Peyer's patch (tissue), 4 donors: ENCODE data around the gene UBXN11. TPM values are rescaled to one million over a fixed set of nuclear protein-coding genes. Genes with fewer than 3 reads are reported as not detected.
"Not testable (repeated sequence)": the region's sequence is repeated elsewhere in the genome, so short reads cannot be mapped to it uniquely, and the experiment has no call there.

Experiments
- DNase-seq, 3 donors: peaks; one replicate each; pipeline ENCODE4 v3.0.0-alpha.2; 2017 to 2019
- H3K27ac ChIP-seq, 4 donors: fragments of 200-600 bp; sonication (generic); one replicate each; pipeline ENCODE4 v1.5.1; 2016 to 2019
- H3K27me3 ChIP-seq, 2 donors: fragments of 200-600 bp; sonication (generic); one replicate each; pipeline ENCODE4 v1.5.1; 2019
- H3K36me3 ChIP-seq, 3 donors: fragments of 200-600 bp; sonication (generic); one replicate each; pipeline ENCODE4 v1.5.1; 2016 to 2019
- H3K4me1 ChIP-seq, 4 donors: fragments of 200-600 bp; sonication (generic); one replicate each; pipeline ENCODE4 v1.5.1; 2016 to 2019
- H3K4me3 ChIP-seq, 4 donors: fragments of 200-600 bp; sonication (generic); 1 replicate in 3 of 4; 2 replicates in 1 of 4; pipeline ENCODE4 v1.5.1; 2016 to 2019; ENCODE audit warnings: mild to moderate bottlenecking in 1 of 4
- H3K9me3 ChIP-seq, 4 donors: fragments of 200-600 bp; sonication (generic); one replicate each; pipeline ENCODE4 v1.5.1; 2016 to 2019; ENCODE audit warnings: mild to moderate bottlenecking in 1 of 4
- CTCF ChIP-seq, 6 experiments: fragments of 450-650 bp in 4 of 6; fragments of 200-600 bp in 2 of 6; sonication (generic) in 1 of 6; IDR thresholded peaks; one replicate each; pipeline ENCODE4 v1.5.1; 2017 to 2019; ENCODE audit warnings: antibody characterized with exemption in 6 of 6, mild to moderate bottlenecking in 3 of 6, moderate library complexity in 1 of 6
- POLR2A ChIP-seq, 2 donors: fragments of 450-650 bp; IDR thresholded peaks; one replicate each; pipeline ENCODE4 v1.5.1; 2017; ENCODE audit warnings: antibody characterized with exemption in 2 of 2, mild to moderate bottlenecking in 2 of 2, moderate library complexity in 2 of 2
- total RNA-seq, 4 donors: library from RNA; depleted of rRNA; stranded (reverse); fragments of >200 nt; gene quantifications; one replicate each; pipeline ENCODE4 v1.1.0, GENCODE V29; 2016

Gene UBXN11
- total RNA-seq, 4 donors from 2014 or later: 3.9 to 68.5 (median 18.2) TPM

GRCh38 chr1:26297057-26297790, 9.2 kb downstream of the UBXN11 start:
- Histone ChIP-seq H3K27me3 (no peaks in the 10 kb centered on the region), H3K4me3 (no peak overlapping the region), H3K4me1 (peaks cover 0 to 9% (median under 1%) of the 10 kb centered on the region in 4 donors), H3K36me3 (no peaks in the 10 kb centered on the region), H3K27ac (no peak overlapping the region), H3K9me3 (no peaks in the 10 kb centered on the region)
- TF ChIP-seq CTCF (IDR thresholded peaks at IDR 0.05) (no peak), POLR2A (IDR thresholded peaks at IDR 0.05) (no peak)
- no peak for DNase-seq

GRCh38 chr1:26296340-26297056, 9.9 kb downstream of the UBXN11 start:
- Histone ChIP-seq H3K4me3 (no peak overlapping the region), H3K27me3 (no peaks in the 10 kb centered on the region), H3K36me3 (no peaks in the 10 kb centered on the region), H3K9me3 (no peaks in the 10 kb centered on the region), H3K4me1 (peaks cover 0 to 16% (median 6%) of the 10 kb centered on the region in 4 donors), H3K27ac (no peak overlapping the region)
- TF ChIP-seq POLR2A (IDR thresholded peaks at IDR 0.05) (no peak), CTCF (IDR thresholded peaks at IDR 0.05) (no peak)
- DNase-seq: no peak

- no peak for DNase-seq
- no peaks in the 10 kb centered on the region for H3K36me3 ChIP-seq
- no peaks in the 10 kb centered on the region for H3K9me3 ChIP-seq
- no peak overlapping the region for H3K4me3 ChIP-seq
- peaks cover 0 to 26% (median 14%) of the 10 kb centered on the region in 4 donors for H3K4me1 ChIP-seq
- no peaks in the 10 kb centered on the region for H3K27me3 ChIP-seq
- no peak for TF ChIP-seq CTCF (IDR thresholded peaks at IDR 0.05)
- no peak for TF ChIP-seq POLR2A (IDR thresholded peaks at IDR 0.05)
- no peak overlapping the region for H3K27ac ChIP-seq
Measured at GRCh38 chr1:26295194-26296138, 11.0 kb downstream of the UBXN11 start.

GRCh38 chr1:26293911-26294463, 12.4 kb downstream of the UBXN11 start:
- TF ChIP-seq CTCF (IDR thresholded peaks at IDR 0.05) (no peak), POLR2A (IDR thresholded peaks at IDR 0.05) (no peak)

GRCh38 chr1:26292735-26293134, 13.7 kb downstream of the UBXN11 start:
- not testable (repeated sequence) for H3K4me3 ChIP-seq, H3K36me3 ChIP-seq, H3K9me3 ChIP-seq, DNase-seq, H3K27me3 ChIP-seq
- Histone ChIP-seq H3K27ac (peak overlapping the region in 1 of 4 donors; percentile 91), H3K4me1 (peaks cover 0 to 54% (median 40%) of the 10 kb centered on the region in 4 donors)

More at GRCh38 chr1:26293911-26294463, 12.4 kb downstream of the UBXN11 start:
- Histone ChIP-seq H3K36me3 (no peaks in the 10 kb centered on the region), H3K27ac (no peak overlapping the region), H3K4me1 (peaks cover 0 to 41% (median 28%) of the 10 kb centered on the region in 4 donors), H3K4me3 (no peak overlapping the region), H3K9me3 (no peaks in the 10 kb centered on the region), H3K27me3 (no peaks in the 10 kb centered on the region)
- DNase-seq: no peak
